Natural killer cell (primary cell): Measurements from ENCODE around the gene FUT2. TPM values are rescaled to one million over a fixed set of nuclear protein-coding genes. Genes with fewer than 3 reads are reported as not detected.
"Not testable (repeated sequence)": the region's sequence is repeated elsewhere in the genome, so short reads cannot be mapped to it uniquely, and the experiment has no call there.

Experiments used
- ATAC-seq, 3 donors: fragments of 150-1000 bp in 2 of 3; fragments of 200-7000 bp in 1 of 3; cut with Tn5 transposase; 1 replicate in 1 of 3; 2 replicates in 2 of 3; pipeline ENCODE4 v1.10.0; 2021; ENCODE audit warnings: mild to moderate bottlenecking in 2 of 3, moderate library complexity in 2 of 3
- DNase-seq, 2 donors: peaks; one replicate each; pipeline versions ENCODE4 v3.0.0 to v3.0.0-alpha.2; 2013 to 2021; ENCODE audit warnings: mixed read lengths in 1 of 2
- H3K27ac ChIP-seq: one replicate; pipeline ENCODE4 v1.5.1; 2013; ENCODE audit warnings: mild to moderate bottlenecking, low read length
- H3K27me3 ChIP-seq: one replicate; pipeline ENCODE4 v1.6.1; 2013; ENCODE audit warnings: low read length; ENCODE audit not compliant: control insufficient read depth, insufficient read depth
- H3K36me3 ChIP-seq: one replicate; pipeline ENCODE4 v1.6.1; 2013; ENCODE audit warnings: low read length; ENCODE audit not compliant: control insufficient read depth, insufficient read depth
- H3K4me1 ChIP-seq: one replicate; pipeline ENCODE4 v1.6.1; 2013; ENCODE audit warnings: low read length; ENCODE audit not compliant: control insufficient read depth, insufficient read depth
- H3K4me3 ChIP-seq: one replicate; pipeline ENCODE4 v1.5.1; 2013; ENCODE audit warnings: low read length
- H3K9me3 ChIP-seq: one replicate; pipeline ENCODE4 v1.6.1; 2013; ENCODE audit warnings: low read length; ENCODE audit not compliant: control insufficient read depth, insufficient read depth
- H3K27ac Mint-ChIP-seq, 2 donors: one replicate each; pipeline ENCODE4 v1.8.0; 2022; ENCODE audit warnings: mild to moderate bottlenecking in 2 of 2, mixed read lengths in 2 of 2, moderate library complexity in 1 of 2
- H3K27me3 Mint-ChIP-seq, 2 donors: one replicate each; pipeline ENCODE4 v1.8.0; 2022; ENCODE audit warnings: low read depth in 2 of 2, mixed read lengths in 2 of 2
- H3K36me3 Mint-ChIP-seq: one replicate; pipeline ENCODE4 v1.8.0; 2022; ENCODE audit warnings: mixed read lengths
- H3K4me1 Mint-ChIP-seq, 2 donors: one replicate each; pipeline ENCODE4 v1.8.0; 2022; ENCODE audit warnings: mixed read lengths in 2 of 2
- H3K4me3 Mint-ChIP-seq: one replicate; pipeline ENCODE4 v1.8.0; 2022; ENCODE audit warnings: mild to moderate bottlenecking, moderate library complexity, mixed read lengths
- H3K9me3 Mint-ChIP-seq, 2 donors: one replicate each; pipeline ENCODE4 v1.8.0; 2022; ENCODE audit warnings: mixed read lengths in 2 of 2
- WGBS: methylation state at CpG from one replicate; pipeline ENCODE4 v1.1.7; 2013; ENCODE audit warnings: missing lambda C conversion rate; ENCODE audit not compliant: insufficient coverage; 5-methylcytosine and 5-hydroxymethylcytosine counted together
- intact Hi-C: fragments of 100-400 bp; cut with micrococcal nuclease; formaldehyde crosslinking; loops from one replicate; pipeline ENCODE4 v1.14.2; 2022
- total RNA-seq, 4 donors: library from RNA; stranded (reverse); fragments of 120-200 nt in 1 of 4; gene quantifications; one replicate each; pipeline versions ENCODE4 v1.2.3 to v1.2.4, GENCODE V29; 2013 to 2022
- TF ChIP-seq, protein P1 (sequence below): fragments of 200-600 bp; IDR thresholded peaks from one replicate; pipeline ENCODE4 v1.8.0; 2022; ENCODE audit warnings: antibody characterized with exemption

Gene FUT2
- total RNA-seq, 3 donors from 2014 or later (not counting 1 experiment from before 2014, with no cell fraction given): not detected

DNA sequence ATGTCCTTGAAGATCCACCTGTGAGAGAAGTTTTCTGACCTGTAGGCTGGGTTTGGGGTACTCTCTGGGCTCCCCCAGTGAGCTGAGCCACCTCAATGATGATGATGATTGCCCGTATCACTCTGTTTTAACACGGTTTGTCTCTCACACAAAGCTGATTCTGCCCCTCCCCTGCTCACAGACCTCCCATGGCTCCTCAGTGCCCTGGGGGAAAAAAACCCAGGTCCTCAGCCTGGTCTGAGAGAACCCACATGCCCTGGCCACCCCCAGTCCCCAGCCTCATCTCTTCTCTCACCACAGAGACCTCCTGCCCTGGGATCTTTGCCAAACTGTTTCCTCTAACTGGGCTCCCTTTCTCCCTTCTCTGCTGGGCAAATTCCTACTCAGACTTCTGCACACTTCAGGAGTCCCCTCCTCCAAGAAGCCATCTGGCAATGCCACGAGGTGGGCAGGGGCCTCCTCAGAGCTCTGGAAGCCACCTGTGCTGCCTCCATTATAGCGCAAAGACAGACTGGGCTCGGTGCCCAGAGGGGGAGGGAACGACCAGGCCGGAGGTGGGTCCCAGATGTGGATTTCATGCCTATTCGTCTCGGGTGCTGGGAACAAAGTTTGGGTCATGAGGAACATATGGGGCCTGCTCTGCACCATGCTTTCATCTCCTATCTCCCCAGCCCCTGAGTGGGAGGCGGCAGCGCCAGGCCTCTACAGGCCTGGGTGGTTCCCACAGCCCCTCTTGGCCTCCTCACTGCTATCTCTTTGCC, 41.3 kb upstream of the FUT2 start:
- no peak overlapping the region for H3K4me3 ChIP-seq
- H3K27ac ChIP-seq: no peak overlapping the region
- WGBS: 60% methylated on average over 11 of the region's 11 CpGs
- Mint-ChIP-seq H3K9me3 (no peaks in the 10 kb centered on the region), H3K27me3 (peaks cover 0 to 3% of the 10 kb centered on the region in 2 donors), H3K36me3 (no peaks in the 10 kb centered on the region), H3K4me3 (no peak overlapping the region), H3K4me1 (peaks cover 2 to 3% of the 10 kb centered on the region in 2 donors), H3K27ac (peak overlapping the region in 1 of 2 donors; percentile 20)
- no peaks in the 10 kb centered on the region for H3K27me3 ChIP-seq
- ATAC-seq (no peak), DNase-seq (no peak)
- intact Hi-C loops: no loop called here
- TF ChIP-seq, protein P1, sequence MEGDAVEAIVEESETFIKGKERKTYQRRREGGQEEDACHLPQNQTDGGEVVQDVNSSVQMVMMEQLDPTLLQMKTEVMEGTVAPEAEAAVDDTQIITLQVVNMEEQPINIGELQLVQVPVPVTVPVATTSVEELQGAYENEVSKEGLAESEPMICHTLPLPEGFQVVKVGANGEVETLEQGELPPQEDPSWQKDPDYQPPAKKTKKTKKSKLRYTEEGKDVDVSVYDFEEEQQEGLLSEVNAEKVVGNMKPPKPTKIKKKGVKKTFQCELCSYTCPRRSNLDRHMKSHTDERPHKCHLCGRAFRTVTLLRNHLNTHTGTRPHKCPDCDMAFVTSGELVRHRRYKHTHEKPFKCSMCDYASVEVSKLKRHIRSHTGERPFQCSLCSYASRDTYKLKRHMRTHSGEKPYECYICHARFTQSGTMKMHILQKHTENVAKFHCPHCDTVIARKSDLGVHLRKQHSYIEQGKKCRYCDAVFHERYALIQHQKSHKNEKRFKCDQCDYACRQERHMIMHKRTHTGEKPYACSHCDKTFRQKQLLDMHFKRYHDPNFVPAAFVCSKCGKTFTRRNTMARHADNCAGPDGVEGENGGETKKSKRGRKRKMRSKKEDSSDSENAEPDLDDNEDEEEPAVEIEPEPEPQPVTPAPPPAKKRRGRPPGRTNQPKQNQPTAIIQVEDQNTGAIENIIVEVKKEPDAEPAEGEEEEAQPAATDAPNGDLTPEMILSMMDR: no peak
- no peaks in the 10 kb centered on the region for H3K36me3 ChIP-seq
- no peaks in the 10 kb centered on the region for H3K9me3 ChIP-seq
- H3K4me1 ChIP-seq: peaks cover 5% of the 10 kb centered on the region

DNA sequence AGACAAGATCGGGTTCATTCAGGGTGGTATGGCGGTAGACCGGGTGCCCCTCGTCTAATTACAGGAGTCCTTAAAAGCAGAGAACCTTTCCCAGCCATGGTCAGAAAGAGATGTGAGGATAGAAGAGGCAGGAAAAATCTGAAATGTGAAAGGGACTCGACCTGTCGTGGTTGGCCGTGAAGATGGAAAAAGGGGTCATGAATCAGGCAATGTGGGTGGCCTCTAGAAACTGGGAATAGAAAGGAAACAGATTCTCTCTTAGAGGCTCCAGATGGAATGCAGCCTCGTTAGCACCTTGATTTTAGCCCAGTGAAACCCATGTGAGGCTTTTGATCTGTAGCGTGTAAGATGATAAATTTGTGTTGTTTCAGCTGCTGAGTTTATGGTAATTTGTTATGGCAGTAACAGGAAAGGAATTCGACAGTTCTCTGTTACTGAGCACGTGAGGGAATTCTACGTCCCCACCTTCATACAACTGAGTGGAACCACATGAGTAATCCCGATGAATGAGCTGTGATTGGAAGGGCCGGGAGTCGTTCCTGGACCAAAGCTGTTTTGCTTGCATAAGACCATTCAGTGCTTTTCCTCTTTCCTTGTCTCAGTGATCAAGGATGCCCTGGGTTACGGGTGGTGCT, 38.8 kb upstream of the FUT2 start:
- TF ChIP-seq, protein P1: no peak
- ATAC-seq (no peak), DNase-seq (no peak)
- Mint-ChIP-seq H3K27me3 (peaks cover 0 to 3% of the 10 kb centered on the region in 2 donors), H3K36me3 (no peaks in the 10 kb centered on the region), H3K9me3 (no peaks in the 10 kb centered on the region), H3K4me3 (no peak overlapping the region), H3K27ac (no peak overlapping the region), H3K4me1 (peaks cover 8% of the 10 kb centered on the region in 2 donors)
- H3K27ac ChIP-seq: no peak overlapping the region
- 82% methylated on average over 16 of the region's 16 CpGs for WGBS
- no peaks in the 10 kb centered on the region for H3K36me3 ChIP-seq
- no peaks in the 10 kb centered on the region for H3K9me3 ChIP-seq
- no peak overlapping the region for H3K4me3 ChIP-seq
- H3K4me1 ChIP-seq: peaks cover 17% of the 10 kb centered on the region
- intact Hi-C loops: no loop called here
- no peaks in the 10 kb centered on the region for H3K27me3 ChIP-seq

DNA sequence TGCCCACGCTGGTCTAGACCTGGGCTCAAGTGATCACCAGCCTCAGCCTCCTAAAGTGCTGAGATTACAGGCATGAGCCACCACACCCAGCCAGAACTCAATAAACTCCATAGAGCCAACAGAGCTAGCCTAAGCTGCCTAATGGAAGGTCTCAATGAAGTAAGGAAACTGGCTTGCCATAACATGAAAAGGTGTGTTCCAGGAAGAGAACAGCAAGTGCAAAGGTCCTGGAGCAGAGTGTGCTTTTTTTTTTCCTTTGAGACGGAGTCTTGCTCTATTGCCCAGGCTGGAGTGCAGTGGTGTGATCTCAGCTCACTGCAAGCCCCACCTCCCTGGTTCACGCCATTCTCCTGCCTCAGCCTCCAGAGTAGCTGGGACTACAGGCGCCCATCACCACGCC, 37.9 kb upstream of the FUT2 start:
- H3K4me3 Mint-ChIP-seq, H3K4me3 ChIP-seq, H3K4me1 Mint-ChIP-seq, H3K27me3 ChIP-seq, H3K9me3 ChIP-seq, DNase-seq, ATAC-seq, H3K27ac ChIP-seq, H3K27me3 Mint-ChIP-seq, H3K9me3 Mint-ChIP-seq, H3K36me3 ChIP-seq, intact Hi-C loops, H3K27ac Mint-ChIP-seq, H3K36me3 Mint-ChIP-seq: not testable (repeated sequence)
- WGBS: 93% methylated on average over 3 of the region's 5 CpGs
- H3K4me1 ChIP-seq: peaks cover 17% of the 10 kb centered on the region

DNA sequence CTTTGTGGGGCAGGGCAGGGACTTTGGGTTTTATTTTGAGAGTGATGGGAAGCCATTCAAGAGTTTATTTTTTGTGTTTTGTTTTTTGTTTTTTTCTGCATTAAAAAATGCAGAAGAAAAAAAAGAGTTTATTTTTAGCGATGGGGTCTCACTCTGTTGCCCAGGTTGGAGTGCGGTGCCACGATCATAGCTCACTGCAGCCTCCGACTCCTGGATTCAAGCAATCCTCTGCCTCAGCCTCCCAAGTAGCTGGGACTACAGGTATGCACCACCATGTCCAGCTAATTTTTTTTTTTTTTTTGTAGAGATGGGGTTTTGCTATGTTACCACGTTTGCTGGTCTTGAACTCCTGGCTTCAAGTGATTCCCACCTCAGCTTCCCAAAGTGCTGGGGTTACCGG, 37.3 kb upstream of the FUT2 start:
- ATAC-seq (no peak), DNase-seq (no peak)
- TF ChIP-seq, protein P1: no peak
- no peaks in the 10 kb centered on the region for H3K9me3 Mint-ChIP-seq
- Histone ChIP-seq H3K4me1 (peaks cover 17% of the 10 kb centered on the region), H3K4me3 (no peak overlapping the region), H3K9me3 (no peaks in the 10 kb centered on the region), H3K27ac (no peak overlapping the region), H3K36me3 (no peaks in the 10 kb centered on the region), H3K27me3 (no peaks in the 10 kb centered on the region)
- no peak overlapping the region for H3K4me3 Mint-ChIP-seq
- peaks cover 0 to 3% of the 10 kb centered on the region in 2 donors for H3K27me3 Mint-ChIP-seq
- intact Hi-C loops: no loop called here
- WGBS: 97% methylated on average over 6 of the region's 6 CpGs
- H3K36me3 Mint-ChIP-seq: no peaks in the 10 kb centered on the region
- peaks cover 8% of the 10 kb centered on the region in 2 donors for H3K4me1 Mint-ChIP-seq
- H3K27ac Mint-ChIP-seq: no peak overlapping the region
